ENCODE data around the gene SLC51A. TPM values are rescaled to one million over a fixed set of nuclear protein-coding genes. Genes with fewer than 3 reads are reported as not detected.
A peak's percentile ranks its signal among the peaks of the same experiment; 100 is the strongest.

Gene SLC51A
- total RNA-seq, 1 donor from 2014 or later, result not detected

GRCh38 chr3:196275126-196275525 is 58.8 kb downstream of the SLC51A start:
- H3K4me3 Mint-ChIP-seq (ENCODE audit: unreplicated experiment), result no peak overlapping the region
- no peak overlapping the region for H3K27ac ChIP-seq (ENCODE audit: low read depth, low read length)
- TF ChIP-seq EZH2 (IDR thresholded peaks at IDR 0.05; ENCODE audit: insufficient read depth, low read length), result no peak
- TF ChIP-seq CTCF (IDR thresholded peaks at IDR 0.05; ENCODE audit: insufficient read depth, low read depth, low read length), result no peak
- no peaks in the 10 kb centered on the region for H3K36me3 ChIP-seq (ENCODE audit: insufficient read depth, low read length)
- no peaks in the 10 kb centered on the region for H3K9me3 ChIP-seq (ENCODE audit: insufficient read depth, low read depth, low read length)
- no peak overlapping the region for H3K27ac Mint-ChIP-seq (ENCODE audit: unreplicated experiment)
- H3K79me2 ChIP-seq (ENCODE audit: insufficient read depth, low read length), result peaks cover 87% of the 10 kb centered on the region
- FAIRE-seq (no peak), DNase-seq (ENCODE audit: low read depth) (peak; percentile 43)
- no peaks in the 10 kb centered on the region for H3K9me3 Mint-ChIP-seq (ENCODE audit: unreplicated experiment)
- H3K4me1 Mint-ChIP-seq (ENCODE audit: low read depth, unreplicated experiment), result peaks cover 31% of the 10 kb centered on the region
- peaks cover 23% of the 10 kb centered on the region for H3K4me1 ChIP-seq (ENCODE audit: insufficient read depth, low read length)
- H3K27me3 Mint-ChIP-seq (ENCODE audit: low read depth, unreplicated experiment), result no peaks in the 10 kb centered on the region
- peaks cover 15% of the 10 kb centered on the region for H3K36me3 Mint-ChIP-seq (ENCODE audit: low read depth, unreplicated experiment)
- no peak overlapping the region for H3K4me3 ChIP-seq (ENCODE audit: insufficient read depth, low read depth, low read length)
- peaks cover 44% of the 10 kb centered on the region for H4K20me1 ChIP-seq (ENCODE audit: insufficient read depth, low read length)
- no peak overlapping the region for H3K9ac ChIP-seq (ENCODE audit: low read length)
- H3K27me3 ChIP-seq (ENCODE audit: insufficient read depth, low read length), result no peaks in the 10 kb centered on the region
- peak overlapping the region; percentile 17 for H3K4me2 ChIP-seq (ENCODE audit: low read length)
- no peak overlapping the region for H2AFZ ChIP-seq (ENCODE audit: low read depth, low read length)

- no peaks in the 10 kb centered on the region for H3K9me3 ChIP-seq (ENCODE audit: insufficient read depth, low read depth, low read length)
- Mint-ChIP-seq H3K36me3 (ENCODE audit: low read depth, unreplicated experiment) (peaks cover 8% of the 10 kb centered on the region), H3K4me1 (ENCODE audit: low read depth, unreplicated experiment) (peaks cover 47% of the 10 kb centered on the region), H3K27me3 (ENCODE audit: low read depth, unreplicated experiment) (no peaks in the 10 kb centered on the region), H3K27ac (ENCODE audit: unreplicated experiment) (peak overlapping the region; percentile 44), H3K9me3 (ENCODE audit: unreplicated experiment) (no peaks in the 10 kb centered on the region), H3K4me3 (ENCODE audit: unreplicated experiment) (peak overlapping the region; percentile 4)
- no peak overlapping the region for H3K4me3 ChIP-seq (ENCODE audit: insufficient read depth, low read depth, low read length)
- DNase-seq (ENCODE audit: low read depth), result peak; percentile 16
- TF ChIP-seq CTCF (IDR thresholded peaks at IDR 0.05; ENCODE audit: insufficient read depth, low read depth, low read length) (no peak), EZH2 (IDR thresholded peaks at IDR 0.05; ENCODE audit: insufficient read depth, low read length) (no peak)
- H3K27ac ChIP-seq (ENCODE audit: low read depth, low read length), result no peak overlapping the region
- peaks cover 95% of the 10 kb centered on the region for H3K79me2 ChIP-seq (ENCODE audit: insufficient read depth, low read length)
- H2AFZ ChIP-seq (ENCODE audit: low read depth, low read length), result no peak overlapping the region
- peaks cover 61% of the 10 kb centered on the region for H4K20me1 ChIP-seq (ENCODE audit: insufficient read depth, low read length)
- no peak for FAIRE-seq
- H3K4me2 ChIP-seq (ENCODE audit: low read length), result no peak overlapping the region
- no peak overlapping the region for H3K9ac ChIP-seq (ENCODE audit: low read length)
- no peaks in the 10 kb centered on the region for H3K36me3 ChIP-seq (ENCODE audit: insufficient read depth, low read length)
- peaks cover 39% of the 10 kb centered on the region for H3K4me1 ChIP-seq (ENCODE audit: insufficient read depth, low read length)
- no peaks in the 10 kb centered on the region for H3K27me3 ChIP-seq (ENCODE audit: insufficient read depth, low read length)
Measured at GRCh38 chr3:196280689-196281440, 64.5 kb downstream of the SLC51A start.

GRCh38 chr3:196281962-196282361 is 65.6 kb downstream of the SLC51A start:
- no peak overlapping the region for H3K27ac Mint-ChIP-seq (ENCODE audit: unreplicated experiment)
- peaks cover 97% of the 10 kb centered on the region for H3K79me2 ChIP-seq (ENCODE audit: insufficient read depth, low read length)
- no peaks in the 10 kb centered on the region for H3K27me3 Mint-ChIP-seq (ENCODE audit: low read depth, unreplicated experiment)
- H3K36me3 Mint-ChIP-seq (ENCODE audit: low read depth, unreplicated experiment), result peaks cover 8% of the 10 kb centered on the region
- no peak for FAIRE-seq
- DNase-seq (ENCODE audit: low read depth), result no peak
- no peaks in the 10 kb centered on the region for H3K27me3 ChIP-seq (ENCODE audit: insufficient read depth, low read length)
- H3K4me3 ChIP-seq (ENCODE audit: insufficient read depth, low read depth, low read length), result no peak overlapping the region
- peaks cover 46% of the 10 kb centered on the region for H3K4me1 ChIP-seq (ENCODE audit: insufficient read depth, low read length)
- no peak overlapping the region for H2AFZ ChIP-seq (ENCODE audit: low read depth, low read length)
- H3K27ac ChIP-seq (ENCODE audit: low read depth, low read length), result no peak overlapping the region
- H3K4me2 ChIP-seq (ENCODE audit: low read length), result no peak overlapping the region
- no peak overlapping the region for H3K4me3 Mint-ChIP-seq (ENCODE audit: unreplicated experiment)
- peaks cover 65% of the 10 kb centered on the region for H4K20me1 ChIP-seq (ENCODE audit: insufficient read depth, low read length)
- no peaks in the 10 kb centered on the region for H3K9me3 ChIP-seq (ENCODE audit: insufficient read depth, low read depth, low read length)
- TF ChIP-seq CTCF (IDR thresholded peaks at IDR 0.05; ENCODE audit: insufficient read depth, low read depth, low read length) (no peak), EZH2 (IDR thresholded peaks at IDR 0.05; ENCODE audit: insufficient read depth, low read length) (no peak)
- H3K9me3 Mint-ChIP-seq (ENCODE audit: unreplicated experiment), result no peaks in the 10 kb centered on the region
- H3K36me3 ChIP-seq (ENCODE audit: insufficient read depth, low read length), result no peaks in the 10 kb centered on the region
- H3K9ac ChIP-seq (ENCODE audit: low read length), result no peak overlapping the region
- H3K4me1 Mint-ChIP-seq (ENCODE audit: low read depth, unreplicated experiment), result peaks cover 53% of the 10 kb centered on the region

All from astrocyte (in vitro differentiated cells and primary cell).